Measurements from ENCODE around the gene SLCO1B3.

SLCO1B3 gene

GRCh38 chr12:20830456-20830855 is 20.0 kb downstream of the SLCO1B3 start:
- no peaks in the 10 kb centered on the region for H3K4me1 Mint-ChIP-seq (ENCODE audit: low read depth)
- no peaks in the 10 kb centered on the region for H3K9me3 Mint-ChIP-seq (ENCODE audit: low read depth)
- H3K4me3 Mint-ChIP-seq, result no peak overlapping the region
- H3K27ac Mint-ChIP-seq, result no peak overlapping the region
- H3K36me3 Mint-ChIP-seq, result no peaks in the 10 kb centered on the region
- no peaks in the 10 kb centered on the region for H3K27me3 Mint-ChIP-seq

- no peak overlapping the region for H3K27ac Mint-ChIP-seq
- H3K4me1 Mint-ChIP-seq (ENCODE audit: low read depth), result no peaks in the 10 kb centered on the region
- H3K36me3 Mint-ChIP-seq, result no peaks in the 10 kb centered on the region
- no peaks in the 10 kb centered on the region for H3K9me3 Mint-ChIP-seq (ENCODE audit: low read depth)
- H3K27me3 Mint-ChIP-seq, result no peaks in the 10 kb centered on the region
- no peak overlapping the region for H3K4me3 Mint-ChIP-seq
These were observed 22.4 kb downstream of the SLCO1B3 start for GRCh38 chr12:20832911-20833310.

GRCh38 chr12:20852649-20853048 is 42.1 kb downstream of the SLCO1B3 start:
- Mint-ChIP-seq H3K9me3 (ENCODE audit: low read depth) (peaks cover 11% of the 10 kb centered on the region), H3K4me3 (no peak overlapping the region), H3K27me3 (no peaks in the 10 kb centered on the region), H3K4me1 (ENCODE audit: low read depth) (no peaks in the 10 kb centered on the region), H3K36me3 (no peaks in the 10 kb centered on the region), H3K27ac (no peak overlapping the region)

- Mint-ChIP-seq H3K9me3 (ENCODE audit: low read depth) (peaks cover 3% of the 10 kb centered on the region), H3K4me3 (no peak overlapping the region), H3K4me1 (ENCODE audit: low read depth) (no peaks in the 10 kb centered on the region), H3K27me3 (no peaks in the 10 kb centered on the region), H3K27ac (no peak overlapping the region), H3K36me3 (no peaks in the 10 kb centered on the region)
These were observed 52.6 kb downstream of the SLCO1B3 start for GRCh38 chr12:20863056-20863455.

- Mint-ChIP-seq H3K4me3 (no peak overlapping the region), H3K9me3 (ENCODE audit: low read depth) (peaks cover 3% of the 10 kb centered on the region), H3K27me3 (no peaks in the 10 kb centered on the region), H3K4me1 (ENCODE audit: low read depth) (no peaks in the 10 kb centered on the region), H3K27ac (no peak overlapping the region), H3K36me3 (no peaks in the 10 kb centered on the region)
These were observed 55.4 kb downstream of the SLCO1B3 start for GRCh38 chr12:20865873-20866272.

GRCh38 chr12:20868277-20868676 is 57.8 kb downstream of the SLCO1B3 start:
- Mint-ChIP-seq H3K9me3 (ENCODE audit: low read depth) (peaks cover 3% of the 10 kb centered on the region), H3K27me3 (no peaks in the 10 kb centered on the region), H3K27ac (no peak overlapping the region), H3K36me3 (no peaks in the 10 kb centered on the region), H3K4me1 (ENCODE audit: low read depth) (no peaks in the 10 kb centered on the region), H3K4me3 (no peak overlapping the region)

- H3K4me3 Mint-ChIP-seq, result no peak overlapping the region
- H3K4me1 Mint-ChIP-seq (ENCODE audit: low read depth), result no peaks in the 10 kb centered on the region
- H3K27me3 Mint-ChIP-seq, result no peaks in the 10 kb centered on the region
- H3K27ac Mint-ChIP-seq, result no peak overlapping the region
- H3K9me3 Mint-ChIP-seq (ENCODE audit: low read depth), result peaks cover 15% of the 10 kb centered on the region
- no peaks in the 10 kb centered on the region for H3K36me3 Mint-ChIP-seq
These were observed 72.8 kb downstream of the SLCO1B3 start for GRCh38 chr12:20883288-20883687.

- H3K36me3 Mint-ChIP-seq, result no peaks in the 10 kb centered on the region
- H3K9me3 Mint-ChIP-seq (ENCODE audit: low read depth), result peaks cover 15% of the 10 kb centered on the region
- H3K4me3 Mint-ChIP-seq, result no peak overlapping the region
- H3K27me3 Mint-ChIP-seq, result no peaks in the 10 kb centered on the region
- no peak overlapping the region for H3K27ac Mint-ChIP-seq
- no peaks in the 10 kb centered on the region for H3K4me1 Mint-ChIP-seq (ENCODE audit: low read depth)
These were observed 74.6 kb downstream of the SLCO1B3 start for GRCh38 chr12:20885116-20885515.

- Mint-ChIP-seq H3K27ac (no peak overlapping the region), H3K4me1 (ENCODE audit: low read depth) (no peaks in the 10 kb centered on the region), H3K27me3 (no peaks in the 10 kb centered on the region), H3K4me3 (no peak overlapping the region), H3K36me3 (no peaks in the 10 kb centered on the region), H3K9me3 (ENCODE audit: low read depth) (peaks cover 15% of the 10 kb centered on the region)
These were observed 75.0 kb downstream of the SLCO1B3 start for GRCh38 chr12:20885552-20885951.

GRCh38 chr12:20917269-20917668 is 106.8 kb downstream of the SLCO1B3 start:
- H3K27me3 Mint-ChIP-seq, result no peaks in the 10 kb centered on the region
- H3K4me1 Mint-ChIP-seq (ENCODE audit: low read depth), result no peaks in the 10 kb centered on the region
- no peak overlapping the region for H3K4me3 Mint-ChIP-seq
- H3K27ac Mint-ChIP-seq, result no peak overlapping the region
- H3K36me3 Mint-ChIP-seq, result no peaks in the 10 kb centered on the region
- peaks cover 4% of the 10 kb centered on the region for H3K9me3 Mint-ChIP-seq (ENCODE audit: low read depth)

- H3K4me1 Mint-ChIP-seq (ENCODE audit: low read depth), result no peaks in the 10 kb centered on the region
- no peak overlapping the region for H3K4me3 Mint-ChIP-seq
- no peak overlapping the region for H3K27ac Mint-ChIP-seq
These were observed 107.3 kb downstream of the SLCO1B3 start for GRCh38 chr12:20917819-20918218.

GRCh38 chr12:20931894-20932293 is 121.4 kb downstream of the SLCO1B3 start:
- Mint-ChIP-seq H3K36me3 (no peaks in the 10 kb centered on the region), H3K27ac (no peak overlapping the region), H3K27me3 (no peaks in the 10 kb centered on the region), H3K9me3 (ENCODE audit: low read depth) (peaks cover 10% of the 10 kb centered on the region), H3K4me3 (no peak overlapping the region), H3K4me1 (ENCODE audit: low read depth) (no peaks in the 10 kb centered on the region)

More at GRCh38 chr12:20917819-20918218, 107.3 kb downstream of the SLCO1B3 start:
- no peaks in the 10 kb centered on the region for H3K27me3 Mint-ChIP-seq
- H3K36me3 Mint-ChIP-seq, result no peaks in the 10 kb centered on the region
- H3K9me3 Mint-ChIP-seq (ENCODE audit: low read depth), result peaks cover 4% of the 10 kb centered on the region

GRCh38 chr12:20946732-20947131 is 136.2 kb downstream of the SLCO1B3 start:
- H3K27ac Mint-ChIP-seq, result no peak overlapping the region
- no peaks in the 10 kb centered on the region for H3K36me3 Mint-ChIP-seq
- peaks cover 4% of the 10 kb centered on the region for H3K9me3 Mint-ChIP-seq (ENCODE audit: low read depth)
- no peak overlapping the region for H3K4me3 Mint-ChIP-seq
- H3K4me1 Mint-ChIP-seq (ENCODE audit: low read depth), result no peaks in the 10 kb centered on the region
- H3K27me3 Mint-ChIP-seq, result no peaks in the 10 kb centered on the region

GRCh38 chr12:20950248-20950647 is 139.7 kb downstream of the SLCO1B3 start:
- no peak overlapping the region for H3K27ac Mint-ChIP-seq
- H3K4me3 Mint-ChIP-seq, result no peak overlapping the region
- H3K36me3 Mint-ChIP-seq, result no peaks in the 10 kb centered on the region
- H3K9me3 Mint-ChIP-seq (ENCODE audit: low read depth), result peaks cover 4% of the 10 kb centered on the region
- no peaks in the 10 kb centered on the region for H3K4me1 Mint-ChIP-seq (ENCODE audit: low read depth)
- H3K27me3 Mint-ChIP-seq, result no peaks in the 10 kb centered on the region

GRCh38 chr12:20963303-20963702 is 152.8 kb downstream of the SLCO1B3 start:
- no peak overlapping the region for H3K27ac Mint-ChIP-seq
- H3K4me3 Mint-ChIP-seq, result no peak overlapping the region
- H3K9me3 Mint-ChIP-seq (ENCODE audit: low read depth), result peaks cover 4% of the 10 kb centered on the region
- no peaks in the 10 kb centered on the region for H3K27me3 Mint-ChIP-seq
- H3K36me3 Mint-ChIP-seq, result no peaks in the 10 kb centered on the region
- no peaks in the 10 kb centered on the region for H3K4me1 Mint-ChIP-seq (ENCODE audit: low read depth)

GRCh38 chr12:20963762-20964161 is 153.3 kb downstream of the SLCO1B3 start:
- Mint-ChIP-seq H3K4me3 (no peak overlapping the region), H3K4me1 (ENCODE audit: low read depth) (no peaks in the 10 kb centered on the region), H3K9me3 (ENCODE audit: low read depth) (peaks cover 4% of the 10 kb centered on the region), H3K27me3 (no peaks in the 10 kb centered on the region), H3K36me3 (no peaks in the 10 kb centered on the region), H3K27ac (no peak overlapping the region)
